ENCODE measurements around the gene SPOCK2. TPM values are rescaled to one million over a fixed set of nuclear protein-coding genes. Genes with fewer than 3 reads are reported as not detected.

SPOCK2 gene
- total RNA-seq, 1 experiment from 2014 or later = 1.1 TPM

- RAD21 ChIA-PET (ENCODE audit: low non-redundant PET in 1 of 2, low total read pairs in 2 of 2, uncharacterized antibody in 2 of 2, unreplicated experiment in 2 of 2) = no interaction called here
- no peak overlapping the region for H3K4me3 ChIP-seq (replicated peaks in 1 of 2; ENCODE audit: low read depth in 1 of 2, low read length in 2 of 2)
- intact Hi-C loops (cut with micrococcal nuclease) = no loop called here
- H3K79me2 ChIP-seq (ENCODE audit: insufficient read depth, low read length) = no peaks in the 10 kb centered on the region
- H3K9me3 ChIP-seq (ENCODE audit: control insufficient read depth in 1 of 2, insufficient read depth in 1 of 2, low read depth in 1 of 2, low read length in 2 of 2) = no peaks in the 10 kb centered on the region
- H3K4me1 ChIP-seq (ENCODE audit: control insufficient read depth in 1 of 2, insufficient read depth in 2 of 2, low read length in 2 of 2) = peaks cover 20 to 24% of the 10 kb centered on the region in 2 experiments
- DNase-seq (ENCODE audit: low read depth, low spot score) = no peak
- H2AFZ ChIP-seq (ENCODE audit: low read depth, low read length, poor library complexity, severe bottlenecking) = no peak overlapping the region
- no peak overlapping the region for H3K9ac ChIP-seq (ENCODE audit: low read length)
- no peak for TF ChIP-seq REST (IDR thresholded peaks at IDR 0.05; ENCODE audit: low read depth)
- no peak for TF ChIP-seq POLR2A (IDR thresholded peaks at IDR 0.05; ENCODE audit: borderline replicate concordance, extremely low read depth, insufficient read depth, insufficient read length)
- no peak for TF ChIP-seq SIN3A (IDR thresholded peaks at IDR 0.05; ENCODE audit: low read depth)
- no peak for TF ChIP-seq CEBPB (IDR thresholded peaks at IDR 0.05; ENCODE audit: low read depth)
- TF ChIP-seq ZBTB33 (IDR thresholded peaks at IDR 0.05; ENCODE audit: extremely low read depth, insufficient replicate concordance, low read length) = no peak
- no peak for TF ChIP-seq ZFX (IDR thresholded peaks at IDR 0.05)
- no peak for TF ChIP-seq TCF7L2 (IDR thresholded peaks at IDR 0.05; ENCODE audit: borderline replicate concordance, extremely low read depth, insufficient read depth, insufficient read length)
- no peaks in the 10 kb centered on the region for H4K20me1 ChIP-seq (ENCODE audit: insufficient read depth)
- CTCF ChIA-PET = no interaction called here
- no peak overlapping the region for H3K4me2 ChIP-seq (ENCODE audit: low read length)
- BruUV-seq (replicated peaks) = no TSS peak
- H3K27ac ChIP-seq (ENCODE audit: low read depth, low read length) = no peak overlapping the region
- no peaks in the 10 kb centered on the region for H3K9me2 ChIP-seq (ENCODE audit: insufficient read depth)
- H3K27me3 ChIP-seq (ENCODE audit: insufficient read depth, low read length) = no peaks in the 10 kb centered on the region
- POLR2A ChIA-PET = no interaction called here
- no peaks in the 10 kb centered on the region for H3K36me3 ChIP-seq (ENCODE audit: control insufficient read depth in 1 of 2, insufficient read depth in 2 of 2, low read length in 2 of 2)
- ATAC-seq = no peak
These were observed 63.8 kb downstream of the SPOCK2 start for GRCh38 chr10:72024596-72024995.
